Measurements from ENCODE around the gene PTPRT.

Gene PTPRT

DNA sequence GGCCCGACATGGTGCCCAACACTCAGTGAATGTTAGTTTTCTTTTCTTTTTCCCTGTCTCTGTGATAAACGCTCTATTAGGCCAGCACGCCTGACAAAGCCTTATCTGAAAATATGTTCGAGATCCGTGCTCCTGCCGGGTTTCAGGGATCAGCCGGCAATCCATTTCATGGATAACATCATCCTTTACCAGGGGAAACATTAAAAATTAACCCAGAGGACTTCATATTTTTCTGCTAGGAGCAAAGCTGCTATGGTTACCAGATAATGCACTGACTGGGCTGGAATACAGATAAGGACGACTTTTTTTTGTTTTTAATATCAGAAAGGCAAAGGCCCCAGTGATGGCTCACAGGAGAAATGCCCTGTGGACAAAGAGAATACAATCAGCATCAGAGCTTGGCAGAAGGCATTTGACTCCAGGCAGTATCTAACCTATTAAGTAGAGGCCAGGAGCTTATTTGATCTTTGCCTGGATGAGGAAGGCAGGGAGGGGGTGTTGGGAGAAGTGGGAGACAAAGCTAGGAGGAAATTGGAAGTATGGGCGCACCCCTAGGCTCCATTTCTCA, 1089.5 kb downstream of the PTPRT start:
- DNase-seq (ENCODE audit: insufficient read length, low spot score) (no peak), FAIRE-seq (no peak)
- TF ChIP-seq POLR2A (IDR thresholded peaks at IDR 0.05; ENCODE audit: low read depth, low read length) = no peak

DNA sequence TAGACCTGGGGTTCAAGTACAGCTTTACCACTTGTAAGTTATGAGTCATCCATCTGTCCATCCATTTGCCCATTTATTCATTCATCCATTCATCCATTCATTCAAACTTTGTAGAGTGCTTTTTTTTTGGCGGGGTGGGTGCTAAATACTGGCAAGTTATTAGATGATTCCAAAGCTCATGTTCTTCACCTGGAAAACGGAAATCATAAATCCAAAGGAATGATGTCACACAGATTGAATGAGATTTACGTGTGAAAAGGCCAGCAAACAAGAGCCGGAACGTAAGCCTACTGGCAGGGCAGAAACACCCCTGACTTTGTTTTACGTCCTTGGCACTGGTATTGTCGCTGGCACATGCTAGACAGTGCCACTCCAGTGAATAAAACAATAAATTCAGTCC, 1090.6 kb downstream of the PTPRT start:
- DNase-seq (ENCODE audit: insufficient read length, low spot score) (no peak), FAIRE-seq (no peak)
- no peak for TF ChIP-seq POLR2A (IDR thresholded peaks at IDR 0.05; ENCODE audit: low read depth, low read length)

DNA sequence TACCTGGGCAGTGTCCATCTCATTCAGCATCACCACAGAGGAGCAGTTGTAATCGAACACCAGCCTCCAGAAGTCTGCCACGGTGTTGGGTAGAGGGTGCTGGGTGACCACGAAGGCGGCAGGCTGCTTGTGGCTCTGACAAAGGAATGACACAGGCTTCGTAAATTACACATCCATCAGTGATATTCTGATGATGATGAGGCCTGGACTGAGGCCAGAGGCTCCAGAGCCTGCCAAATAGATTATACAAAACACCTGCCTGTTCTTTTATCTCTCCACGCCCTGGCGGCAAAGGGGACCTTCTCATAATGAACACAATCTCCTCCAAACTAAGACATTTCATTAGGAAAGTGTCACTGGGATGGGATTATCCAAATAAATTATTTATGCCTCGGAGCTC, 1091.3 kb downstream of the PTPRT start:
- DNase-seq (ENCODE audit: insufficient read length, low spot score) = no peak
- no peak for TF ChIP-seq POLR2A (IDR thresholded peaks at IDR 0.05; ENCODE audit: low read depth, low read length)
- FAIRE-seq = no peak

DNA sequence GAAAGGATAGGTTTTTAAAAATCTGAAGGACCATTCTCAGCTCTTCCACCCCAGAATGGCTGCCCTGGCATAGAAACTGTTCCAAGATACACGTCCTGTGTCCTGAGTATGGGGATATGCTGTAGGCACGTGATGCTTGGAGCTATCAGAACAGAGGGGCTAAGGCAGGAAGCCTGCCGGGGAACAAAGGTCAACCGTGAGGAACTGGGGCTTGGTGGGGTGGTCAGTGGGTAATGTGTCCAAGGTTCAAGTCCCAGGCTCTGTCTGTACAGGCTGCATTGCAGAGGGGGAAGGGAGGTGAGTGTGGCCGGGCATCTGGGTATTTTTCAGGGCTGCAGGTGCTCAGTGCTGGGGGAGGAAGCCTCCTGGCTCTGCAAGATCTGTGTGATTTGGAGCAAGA, 1092.0 kb downstream of the PTPRT start:
- FAIRE-seq (no peak), DNase-seq (ENCODE audit: insufficient read length, low spot score) (no peak)
- TF ChIP-seq POLR2A (IDR thresholded peaks at IDR 0.05; ENCODE audit: low read depth, low read length) = no peak

DNA sequence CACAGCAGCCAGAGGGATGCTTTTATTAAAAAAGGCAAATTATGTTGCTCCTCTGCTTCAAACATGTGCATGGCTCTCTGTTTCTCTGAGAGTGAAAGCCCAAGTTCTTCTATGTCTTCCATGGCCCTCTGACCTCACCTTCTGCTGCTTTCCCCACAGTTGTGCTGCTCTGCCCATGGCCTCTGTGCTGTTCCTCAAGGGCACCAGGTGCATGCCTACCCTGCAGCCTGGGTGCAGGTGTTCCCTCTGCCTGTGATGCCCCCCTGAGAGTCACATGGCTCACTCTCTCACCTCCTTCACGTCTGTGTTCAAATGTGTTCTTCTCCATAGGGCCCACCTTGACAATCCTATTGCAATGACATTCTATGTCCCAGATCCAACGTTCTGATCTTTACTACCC, 1094.5 kb downstream of the PTPRT start:
- TF ChIP-seq POLR2A (IDR thresholded peaks at IDR 0.05; ENCODE audit: low read depth, low read length) = no peak
- DNase-seq (ENCODE audit: insufficient read length, low spot score) (no peak), FAIRE-seq (no peak)

DNA sequence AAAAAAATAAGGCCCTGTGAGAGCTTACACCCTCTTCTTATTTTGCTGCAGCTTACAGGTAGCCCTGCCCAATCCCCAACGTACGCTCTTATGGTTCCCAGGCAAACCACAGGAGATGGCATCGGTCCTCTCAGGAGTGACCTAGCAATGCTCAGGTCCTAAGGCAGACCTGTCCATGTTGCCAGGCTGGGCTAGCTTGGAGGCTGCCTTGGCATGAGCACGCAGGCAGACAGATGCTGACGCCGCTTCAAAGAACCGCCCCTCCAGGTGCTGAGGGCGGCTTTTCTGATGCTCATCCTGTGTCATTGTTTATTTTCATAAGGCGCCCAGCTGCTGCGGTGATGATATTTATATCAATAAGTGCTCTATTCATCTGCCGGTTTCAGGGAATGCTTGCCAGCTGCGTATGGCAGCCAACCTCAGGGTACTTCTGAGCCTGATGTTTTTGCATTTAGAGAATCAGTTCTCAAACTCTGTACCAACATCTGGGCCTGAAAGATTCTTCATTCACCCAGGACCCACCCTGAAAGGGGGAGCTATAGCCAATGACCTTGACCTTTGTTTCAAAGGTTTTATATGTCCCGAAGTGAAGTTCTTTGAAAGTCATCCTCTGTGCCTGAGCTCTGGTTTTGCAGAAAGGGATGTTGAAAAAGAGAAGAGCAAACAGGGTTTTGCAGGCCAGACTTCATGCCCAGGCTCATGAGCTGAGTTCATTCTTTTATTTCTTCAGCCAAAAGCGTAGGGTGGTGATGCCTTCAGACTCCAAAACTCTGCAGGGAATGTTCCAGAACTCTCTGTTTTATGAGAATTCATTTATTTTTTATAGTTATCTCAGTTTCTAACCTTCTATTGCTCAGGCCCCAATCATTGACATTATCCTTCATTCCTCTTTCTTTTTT, 1095.9 kb downstream of the PTPRT start:
- no peak for DNase-seq (ENCODE audit: insufficient read length, low spot score)
- FAIRE-seq = no peak
- TF ChIP-seq POLR2A (IDR thresholded peaks at IDR 0.05; ENCODE audit: low read depth, low read length) = no peak

DNA sequence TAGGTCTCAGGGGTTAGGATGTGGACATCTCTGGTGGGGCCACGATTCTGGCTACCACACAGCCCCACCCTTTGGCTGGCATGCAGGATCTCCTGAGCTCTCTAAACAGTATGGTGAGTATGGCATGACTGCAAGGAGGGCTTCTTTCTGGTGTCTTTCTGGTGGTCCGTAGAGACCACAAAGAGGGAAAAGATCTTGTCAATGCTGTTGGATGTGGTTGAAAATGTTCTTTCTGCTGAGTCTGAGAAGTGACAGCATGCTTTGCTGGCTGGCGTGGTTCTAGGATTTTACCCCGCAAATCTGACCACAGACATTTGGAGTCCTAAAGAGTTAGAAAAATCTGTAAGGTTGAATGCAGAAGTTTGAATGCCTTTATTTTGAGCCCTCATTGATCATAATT, 1096.7 kb downstream of the PTPRT start:
- FAIRE-seq = no peak
- no peak for TF ChIP-seq POLR2A (IDR thresholded peaks at IDR 0.05; ENCODE audit: low read depth, low read length)

DNA sequence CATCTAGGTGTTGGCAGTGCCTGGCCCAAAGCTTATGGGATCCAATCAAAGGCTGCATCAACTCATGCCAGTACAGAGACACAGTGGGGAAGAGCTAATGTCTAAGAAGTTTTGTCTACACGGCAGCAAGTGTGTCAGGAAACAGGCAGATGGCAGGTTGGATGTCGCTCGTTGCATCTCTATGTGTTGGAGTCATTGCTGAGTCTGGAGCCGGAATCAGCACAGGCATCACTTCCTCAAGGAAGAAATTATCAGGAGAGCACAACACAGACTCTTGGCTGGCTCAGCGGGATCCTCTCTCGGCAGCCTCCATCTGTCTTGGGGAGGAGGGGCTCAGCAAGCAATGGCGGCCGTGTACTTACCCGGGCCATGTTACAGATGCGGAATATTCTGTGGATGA, 1104.3 kb downstream of the PTPRT start:
- TF ChIP-seq POLR2A (IDR thresholded peaks at IDR 0.05; ENCODE audit: low read depth, low read length) = no peak
- DNase-seq (ENCODE audit: insufficient read length, low spot score) (no peak), FAIRE-seq (no peak)

More for the DNA sequence above, 1096.7 kb downstream of the PTPRT start:
- DNase-seq (ENCODE audit: insufficient read length, low spot score) = no peak

DNA sequence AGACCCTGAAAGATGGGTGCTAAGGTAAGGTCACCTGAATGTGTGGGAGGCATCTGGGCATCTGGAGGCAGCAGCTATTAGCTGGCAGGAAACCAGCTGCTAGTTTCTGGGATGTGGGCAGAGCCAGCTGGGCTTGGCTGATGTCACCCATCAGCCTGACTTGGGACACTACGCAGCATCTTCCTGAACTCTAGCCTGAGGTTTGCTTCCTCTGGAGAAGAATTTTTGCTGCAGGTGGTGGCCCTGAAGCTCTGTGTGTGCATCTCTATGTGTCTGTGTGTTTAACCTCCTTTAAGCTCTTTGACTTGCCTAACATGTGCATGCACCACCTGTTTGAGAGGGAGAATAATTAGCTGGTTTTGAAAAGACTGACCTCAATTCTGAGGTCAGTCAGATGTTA, 1106.4 kb downstream of the PTPRT start:
- DNase-seq (ENCODE audit: insufficient read length, low spot score) (no peak), FAIRE-seq (no peak)
- TF ChIP-seq POLR2A (IDR thresholded peaks at IDR 0.05; ENCODE audit: low read depth, low read length) = no peak

DNA sequence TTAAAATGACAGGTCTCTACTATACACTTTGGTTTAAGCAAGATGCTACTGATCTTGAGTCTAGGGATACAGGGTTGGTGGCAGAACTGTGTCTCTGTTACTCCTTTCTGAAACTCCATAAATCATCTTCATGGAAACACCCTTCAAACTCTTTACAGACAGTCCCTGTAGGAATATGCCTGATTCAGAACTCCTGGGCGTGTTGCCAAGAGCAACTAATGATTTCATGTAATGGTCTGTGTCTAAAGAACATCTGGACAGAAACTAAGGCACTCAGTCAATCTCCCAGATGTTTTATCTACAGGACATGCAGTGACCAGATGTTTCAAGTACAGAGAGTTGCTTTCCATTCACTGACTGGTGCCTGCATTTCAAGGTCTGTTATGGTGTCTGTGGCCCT, 1107.1 kb downstream of the PTPRT start:
- no peak for TF ChIP-seq POLR2A (IDR thresholded peaks at IDR 0.05; ENCODE audit: low read depth, low read length)
- no peak for DNase-seq (ENCODE audit: insufficient read length, low spot score)
- no peak for FAIRE-seq

DNA sequence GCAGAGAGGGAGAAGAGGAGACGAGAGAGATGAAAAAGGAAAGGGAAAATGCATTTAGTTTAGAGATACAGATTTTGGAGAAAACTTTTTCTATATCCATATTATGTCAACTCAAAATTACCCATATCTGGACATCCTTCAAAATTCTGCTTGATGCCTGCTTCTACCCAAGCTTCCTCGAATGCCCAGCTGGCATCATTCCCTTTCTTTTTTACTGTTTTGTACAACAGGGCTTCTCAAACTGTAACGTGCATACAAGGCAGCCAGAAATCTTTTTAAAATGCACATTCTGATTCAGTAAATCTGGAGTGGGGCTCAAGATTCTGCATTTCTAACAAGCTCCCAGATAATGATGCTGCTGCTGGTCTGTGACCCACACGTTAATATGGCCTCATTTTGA, 1108.8 kb downstream of the PTPRT start:
- no peak for TF ChIP-seq POLR2A (IDR thresholded peaks at IDR 0.05; ENCODE audit: low read depth, low read length)
- FAIRE-seq = no peak
- DNase-seq (ENCODE audit: insufficient read length, low spot score) = no peak

DNA sequence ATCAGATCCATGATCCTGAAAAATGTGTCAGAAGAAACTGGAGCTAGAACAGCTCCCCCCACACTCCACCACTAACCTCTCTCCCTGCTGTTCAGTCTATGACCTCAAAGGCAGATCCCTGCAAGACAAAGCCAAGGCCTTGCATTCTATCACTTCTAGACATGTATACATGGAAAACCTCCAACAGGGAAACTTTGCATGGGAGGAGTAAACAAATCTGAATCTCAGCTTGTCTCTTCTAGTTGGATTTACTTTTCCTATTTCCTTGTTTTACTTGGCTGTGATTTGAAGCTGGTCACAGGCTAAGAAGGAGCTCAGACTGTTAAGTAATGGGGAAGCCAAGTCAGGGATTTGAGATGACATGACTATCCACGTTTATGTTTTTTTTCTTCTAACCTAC, 1114.8 kb downstream of the PTPRT start:
- no peak for TF ChIP-seq POLR2A (IDR thresholded peaks at IDR 0.05; ENCODE audit: low read depth, low read length)
- FAIRE-seq = no peak
- no peak for DNase-seq (ENCODE audit: insufficient read length, low spot score)

DNA sequence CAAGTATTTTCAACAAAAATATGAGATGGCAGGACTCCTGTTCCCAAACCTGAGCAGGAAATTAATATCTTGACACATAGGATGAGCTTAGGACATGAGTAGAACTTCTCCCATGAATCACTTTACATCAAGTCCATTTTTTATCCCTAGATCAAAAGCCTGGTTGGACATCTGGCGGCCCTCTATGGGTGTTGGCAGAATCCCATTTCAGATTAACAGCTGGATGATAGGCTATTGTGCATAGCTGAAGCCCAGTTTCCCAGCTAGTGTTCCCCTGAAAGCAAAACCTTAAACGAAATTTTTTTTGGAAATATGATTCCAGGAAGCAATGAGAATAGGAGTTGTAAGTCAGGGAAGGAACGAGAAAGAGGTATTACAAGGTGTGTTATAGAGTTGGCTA, 1122.1 kb downstream of the PTPRT start:
- no peak for DNase-seq (ENCODE audit: insufficient read length, low spot score)
- no peak for FAIRE-seq
- TF ChIP-seq POLR2A (IDR thresholded peaks at IDR 0.05; ENCODE audit: low read depth, low read length) = no peak

DNA sequence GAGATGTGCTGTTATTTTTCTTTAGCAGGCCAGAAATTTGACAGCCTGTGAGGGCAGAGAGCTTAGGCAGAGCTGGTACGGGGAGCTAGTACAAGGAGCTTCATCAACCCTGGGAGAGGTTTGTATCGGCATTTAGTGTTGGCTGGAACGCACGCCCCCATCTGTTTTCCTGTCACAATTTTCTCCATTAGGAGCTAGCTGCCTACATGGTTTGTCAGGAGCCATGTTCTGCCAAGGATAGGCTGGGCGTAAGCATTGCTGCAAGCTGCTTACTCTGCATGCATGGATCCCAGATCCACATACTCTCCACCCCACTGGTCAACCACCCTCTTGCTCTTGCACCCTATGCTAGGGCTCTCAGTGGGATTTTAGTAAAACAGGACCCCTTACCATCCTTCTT, 1122.5 kb downstream of the PTPRT start:
- DNase-seq (ENCODE audit: insufficient read length, low spot score) (no peak), FAIRE-seq (no peak)
- TF ChIP-seq POLR2A (IDR thresholded peaks at IDR 0.05; ENCODE audit: low read depth, low read length) = no peak

DNA sequence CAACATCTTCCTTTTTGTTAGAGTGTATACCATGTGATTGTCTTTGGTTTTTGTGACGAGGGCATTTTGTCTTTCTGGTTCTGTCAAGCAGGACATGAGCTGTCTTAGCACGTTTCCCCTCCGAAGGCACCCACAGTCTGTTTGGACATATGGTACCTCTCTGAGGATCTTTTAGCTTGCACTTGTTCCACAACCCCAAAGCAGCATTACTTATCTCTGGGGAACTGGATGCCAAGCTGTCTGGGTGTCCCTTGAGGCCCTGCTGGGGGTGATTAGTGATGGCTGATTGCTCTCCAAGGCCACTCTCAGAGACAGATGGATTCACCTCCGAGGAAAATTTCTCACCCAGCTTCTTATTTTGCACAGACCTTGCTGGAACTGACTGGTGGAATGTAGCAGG, 1126.6 kb downstream of the PTPRT start:
- no peak for DNase-seq (ENCODE audit: insufficient read length, low spot score)
- no peak for TF ChIP-seq POLR2A (IDR thresholded peaks at IDR 0.05; ENCODE audit: low read depth, low read length)
- no peak for FAIRE-seq
